CD14-positive monocyte (primary cell): ENCODE data around the gene USP3. TPM values are rescaled to one million over a fixed set of nuclear protein-coding genes. Genes with fewer than 3 reads are reported as not detected.
A peak's percentile ranks its signal among the peaks of the same experiment; 100 is the strongest.

Experiments used
- DNase-seq, 3 donors: peaks; one replicate each; pipeline ENCODE4 v3.0.0-alpha.2; 2011 to 2022
- H2AFZ ChIP-seq: 2 replicates; pipeline ENCODE4 v1.6.0; 2012; ENCODE audit warnings: mild to moderate bottlenecking, low read depth, low read length, inconsistent platforms; ENCODE audit not compliant: insufficient read depth, poor library complexity, severe bottlenecking
- H3K27ac ChIP-seq, 2 donors: 1 replicate in 1 of 2; 2 replicates in 1 of 2; pipeline ENCODE4 v1.5.1; 2012 to 2013; ENCODE audit warnings: low read length in 2 of 2, control low read depth in 1 of 2, inconsistent platforms in 1 of 2, low read depth in 1 of 2, mild to moderate bottlenecking in 1 of 2
- H3K27me3 ChIP-seq, 2 donors: one replicate each; pipeline versions ENCODE4 v1.6.0 to v1.6.1; 2011 to 2013; ENCODE audit warnings: low read length in 2 of 2; ENCODE audit not compliant: control insufficient read depth in 2 of 2, insufficient read depth in 2 of 2
- H3K36me3 ChIP-seq, 2 donors: replicated peaks in 1 of 2; 1 replicate in 1 of 2; 2 replicates in 1 of 2; pipeline versions ENCODE4 v1.5.1 to v1.6.1; 2012 to 2013; ENCODE audit warnings: low read length in 2 of 2, control low read depth in 1 of 2, inconsistent platforms in 1 of 2, mild to moderate bottlenecking in 1 of 2; ENCODE audit not compliant: insufficient read depth in 2 of 2, control insufficient read depth in 1 of 2
- H3K4me1 ChIP-seq, 2 donors: 1 replicate in 1 of 2; 2 replicates in 1 of 2; pipeline versions ENCODE4 v1.5.1 to v1.6.1; 2012 to 2013; ENCODE audit warnings: low read length in 2 of 2, control low read depth in 1 of 2, inconsistent platforms in 1 of 2, mild to moderate bottlenecking in 1 of 2, moderate library complexity in 1 of 2; ENCODE audit not compliant: insufficient read depth in 2 of 2, control insufficient read depth in 1 of 2
- H3K4me2 ChIP-seq: replicated peaks from 2 replicates; pipeline ENCODE3; 2012; ENCODE audit warnings: low read length, moderate library complexity, mild to moderate bottlenecking; ENCODE audit not compliant: poor library complexity, severe bottlenecking; ENCODE audit errors: extremely low read depth
- H3K4me3 ChIP-seq, 3 experiments: fragments of 200-600 bp in 1 of 3; sonication (generic) in 1 of 3; replicated peaks in 1 of 3; 1 replicate in 2 of 3; 2 replicates in 1 of 3; pipeline ENCODE4 v1.5.1; 2011 to 2013; ENCODE audit warnings: low read length in 3 of 3, mild to moderate bottlenecking in 3 of 3, control low read depth in 2 of 3, low read depth in 2 of 3, inconsistent platforms in 1 of 3, moderate library complexity in 1 of 3
- H3K79me2 ChIP-seq: 2 replicates; pipeline ENCODE4 v1.6.0; 2012; ENCODE audit warnings: mild to moderate bottlenecking, control low read depth, inconsistent platforms, low read length, moderate library complexity; ENCODE audit not compliant: insufficient read depth
- H3K9ac ChIP-seq: 2 replicates; pipeline ENCODE4 v1.6.0; 2017; ENCODE audit warnings: low read length, mild to moderate bottlenecking; ENCODE audit not compliant: insufficient read depth, poor library complexity, severe bottlenecking
- H3K9me3 ChIP-seq, 2 donors: replicated peaks in 1 of 2; 1 replicate in 1 of 2; 2 replicates in 1 of 2; pipeline versions ENCODE4 v1.5.1 to v1.6.1; 2012 to 2013; ENCODE audit warnings: low read length in 2 of 2, control low read depth in 1 of 2; ENCODE audit not compliant: control insufficient read depth in 1 of 2, insufficient read depth in 1 of 2
- H4K20me1 ChIP-seq: 2 replicates; pipeline ENCODE4 v1.6.0; 2012; ENCODE audit warnings: mild to moderate bottlenecking, low read length, control low read depth, moderate library complexity; ENCODE audit not compliant: insufficient read depth
- H3K27ac Mint-ChIP-seq, 7 donors: one replicate each; pipeline ENCODE4 v1.8.0; 2020; ENCODE audit warnings: mild to moderate bottlenecking in 7 of 7, mixed read lengths in 7 of 7, moderate library complexity in 6 of 7, inconsistent platforms in 2 of 7
- H3K27me3 Mint-ChIP-seq, 3 donors: one replicate each; pipeline ENCODE4 v1.8.0; 2021 to 2022; ENCODE audit warnings: low read depth in 3 of 3, mild to moderate bottlenecking in 3 of 3, mixed read lengths in 3 of 3, moderate library complexity in 3 of 3, inconsistent platforms in 1 of 3
- H3K36me3 Mint-ChIP-seq, 2 donors: one replicate each; pipeline ENCODE4 v1.8.0; 2020; ENCODE audit warnings: mixed read lengths in 2 of 2, inconsistent platforms in 1 of 2, mild to moderate bottlenecking in 1 of 2
- H3K4me1 Mint-ChIP-seq: one replicate; pipeline ENCODE4 v1.8.0; 2020; ENCODE audit warnings: mild to moderate bottlenecking, mixed read lengths
- H3K4me3 Mint-ChIP-seq, 2 donors: one replicate each; pipeline ENCODE4 v1.8.0; 2020; ENCODE audit warnings: mild to moderate bottlenecking in 2 of 2, mixed read lengths in 2 of 2, moderate library complexity in 1 of 2
- H3K9me3 Mint-ChIP-seq, 7 donors: one replicate each; pipeline ENCODE4 v1.8.0; 2020 to 2022; ENCODE audit warnings: mixed read lengths in 7 of 7, mild to moderate bottlenecking in 6 of 7, moderate library complexity in 6 of 7, inconsistent platforms in 2 of 7
- CTCF ChIP-seq: fragments of 200-600 bp; IDR thresholded peaks from one replicate; pipeline ENCODE4 v1.8.0; 2022; ENCODE audit warnings: antibody characterized with exemption, mild to moderate bottlenecking
- WGBS: methylation state at CpG from one replicate; pipeline ENCODE4 v1.1.5; 2013; ENCODE audit warnings: missing lambda C conversion rate; ENCODE audit not compliant: insufficient coverage; 5-methylcytosine and 5-hydroxymethylcytosine counted together
- intact Hi-C, 2 donors: fragments of 100-400 bp; cut with micrococcal nuclease; formaldehyde crosslinking; loops; one replicate each; pipeline versions ENCODE4 v1.15.0 to v1.15.1; 2023
- polyA plus RNA-seq, 3 donors: library from polyadenylated mRNA; depleted of rRNA in 1 of 3; unstranded in 2 of 3; stranded (reverse) in 1 of 3; fragments of 300-500 nt in 2 of 3; fragments of >200 nt in 1 of 3; fragmentation: Illumina TruSeq in 2 of 3; gene quantifications; 1 replicate in 2 of 3; 2 replicates in 1 of 3; pipeline ENCODE4 v1.2.3, GENCODE V29; 2012 to 2021

Gene USP3
- polyA plus RNA-seq, 3 donors: 91.4 to 167 (median 122) TPM

- Histone ChIP-seq H3K9me3 (no peaks in the 10 kb centered on the region), H3K4me1 (peaks cover 16 to 22% of the 10 kb centered on the region in 2 donors), H3K4me2 (no peak overlapping the region), H3K27me3 (no peaks in the 10 kb centered on the region), H3K27ac (no peak overlapping the region), H3K4me3 (no peak overlapping the region), H3K79me2 (no peaks in the 10 kb centered on the region), H4K20me1 (peaks cover 29% of the 10 kb centered on the region), H2AFZ (no peak overlapping the region), H3K36me3 (peaks cover 52 to 62% of the 10 kb centered on the region in 2 donors), H3K9ac (no peak overlapping the region)
- no peak for TF ChIP-seq CTCF
- no peak for DNase-seq
- peaks cover 0 to 2% (median 0%) of the 10 kb centered on the region in 3 donors for H3K27me3 Mint-ChIP-seq
- H3K9me3 Mint-ChIP-seq: no peaks in the 10 kb centered on the region
- 98% methylated on average over 15 of the region's 15 CpGs for WGBS
- intact Hi-C loops: no loop called here
- peaks cover 55 to 74% of the 10 kb centered on the region in 2 donors for H3K36me3 Mint-ChIP-seq
- peak overlapping the region in 1 of 7 donors; percentile 46 for H3K27ac Mint-ChIP-seq
- peaks cover 23% of the 10 kb centered on the region for H3K4me1 Mint-ChIP-seq
- H3K4me3 Mint-ChIP-seq: no peak overlapping the region
Measured at GRCh38 chr15:63608989-63609388, 104.6 kb downstream of the USP3 start.

DNA sequence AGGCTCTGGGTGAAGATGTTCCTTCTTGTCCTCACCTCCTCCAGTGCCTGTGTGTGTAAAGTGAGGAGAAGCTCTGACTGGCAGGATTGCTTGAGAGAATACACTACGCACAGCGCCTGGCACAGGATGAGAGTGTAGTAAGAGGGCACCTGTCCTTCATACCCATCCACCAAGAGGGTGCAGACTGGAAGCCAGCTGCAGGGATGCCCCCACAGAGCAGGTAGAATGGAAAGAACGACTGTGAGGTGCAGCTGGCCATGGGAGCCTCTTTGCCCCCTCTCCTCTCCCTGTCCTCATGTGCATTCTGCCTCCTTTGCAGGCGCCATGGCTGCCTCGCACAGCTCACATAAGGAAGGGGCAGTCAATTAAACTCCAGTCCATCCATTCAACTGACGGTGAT, 105.1 kb downstream of the USP3 start:
- Histone ChIP-seq H4K20me1 (peaks cover 29% of the 10 kb centered on the region), H3K36me3 (peaks cover 52 to 66% of the 10 kb centered on the region in 2 donors), H3K9ac (no peak overlapping the region), H3K9me3 (no peaks in the 10 kb centered on the region), H3K27me3 (no peaks in the 10 kb centered on the region), H3K4me1 (peaks cover 16 to 22% of the 10 kb centered on the region in 2 donors), H3K4me3 (no peak overlapping the region), H2AFZ (no peak overlapping the region), H3K4me2 (no peak overlapping the region), H3K79me2 (no peaks in the 10 kb centered on the region), H3K27ac (no peak overlapping the region)
- Mint-ChIP-seq H3K27ac (peak overlapping the region in 1 of 7 donors; percentile 46), H3K36me3 (peaks cover 58 to 75% of the 10 kb centered on the region in 2 donors), H3K4me3 (no peak overlapping the region), H3K27me3 (no peaks in the 10 kb centered on the region), H3K4me1 (peaks cover 23% of the 10 kb centered on the region), H3K9me3 (no peaks in the 10 kb centered on the region)
- intact Hi-C loops: no loop called here
- DNase-seq: no peak
- 50% methylated on average over 1 of the region's 6 CpGs for WGBS
- no peak for TF ChIP-seq CTCF
